HTERT RPE-1 (cell line): ENCODE data around the gene MARCHF10.
"Not testable (repeated sequence)": the region's sequence is repeated elsewhere in the genome, so short reads cannot be mapped to it uniquely, and the experiment has no call there.

Source experiments
- in situ Hi-C: fragments of 300-500 bp; cut with MboI; formaldehyde crosslinking; loops from 4 replicates; pipeline ENCODE4 v1.14.3; 2020; ENCODE audit warnings: low sequenced_read_pairs

Gene MARCHF10

GRCh38 chr17:62791235-62791734 is 16.8 kb downstream of the MARCHF10 start:
- in situ Hi-C loops = no loop called here

GRCh38 chr17:62790564-62790986 is 17.5 kb downstream of the MARCHF10 start:
- in situ Hi-C loops = no loop called here

- in situ Hi-C loops = no loop called here
Observed at GRCh38 chr17:62787366-62787765, 20.7 kb downstream of the MARCHF10 start.

GRCh38 chr17:62786646-62787045 is 21.5 kb downstream of the MARCHF10 start:
- in situ Hi-C loops = no loop called here

GRCh38 chr17:62785983-62786382 is 22.1 kb downstream of the MARCHF10 start:
- in situ Hi-C loops = not testable (repeated sequence)

- in situ Hi-C loops = no loop called here
Observed at GRCh38 chr17:62782730-62783270, 25.3 kb downstream of the MARCHF10 start.

- in situ Hi-C loops = no loop called here
Observed at GRCh38 chr17:62781831-62782251, 26.3 kb downstream of the MARCHF10 start.

- in situ Hi-C loops = no loop called here
Observed at GRCh38 chr17:62781356-62781755, 26.8 kb downstream of the MARCHF10 start.

GRCh38 chr17:62780951-62781350 is 27.2 kb downstream of the MARCHF10 start:
- in situ Hi-C loops = no loop called here

- in situ Hi-C loops = no loop called here
Observed at GRCh38 chr17:62780269-62780668, 27.8 kb downstream of the MARCHF10 start.

- in situ Hi-C loops = no loop called here
Observed at GRCh38 chr17:62778990-62779681, 29.0 kb downstream of the MARCHF10 start.

GRCh38 chr17:62775876-62776275 is 32.2 kb downstream of the MARCHF10 start:
- in situ Hi-C loops = no loop called here

GRCh38 chr17:62774338-62774737 is 33.8 kb downstream of the MARCHF10 start:
- in situ Hi-C loops = no loop called here

- in situ Hi-C loops = no loop called here
Observed at GRCh38 chr17:62767997-62768396, 40.1 kb downstream of the MARCHF10 start.

- in situ Hi-C loops = no loop called here
Observed at GRCh38 chr17:62765351-62765750, 42.8 kb downstream of the MARCHF10 start.

- in situ Hi-C loops = no loop called here
Observed at GRCh38 chr17:62763891-62764600, 44.1 kb downstream of the MARCHF10 start.

GRCh38 chr17:62761884-62762283 is 46.2 kb downstream of the MARCHF10 start:
- in situ Hi-C loops = no loop called here

- in situ Hi-C loops = no loop called here
Observed at GRCh38 chr17:62760945-62761267, 47.2 kb downstream of the MARCHF10 start.

GRCh38 chr17:62760059-62760944 is 47.8 kb downstream of the MARCHF10 start:
- in situ Hi-C loops = no loop called here

GRCh38 chr17:62757500-62757951 is 50.6 kb downstream of the MARCHF10 start:
- in situ Hi-C loops = no loop called here

- in situ Hi-C loops = no loop called here
Observed at GRCh38 chr17:62756198-62756597, 51.9 kb downstream of the MARCHF10 start.
